ENCODE data around the gene USP46.

The USP46 gene

DNA sequence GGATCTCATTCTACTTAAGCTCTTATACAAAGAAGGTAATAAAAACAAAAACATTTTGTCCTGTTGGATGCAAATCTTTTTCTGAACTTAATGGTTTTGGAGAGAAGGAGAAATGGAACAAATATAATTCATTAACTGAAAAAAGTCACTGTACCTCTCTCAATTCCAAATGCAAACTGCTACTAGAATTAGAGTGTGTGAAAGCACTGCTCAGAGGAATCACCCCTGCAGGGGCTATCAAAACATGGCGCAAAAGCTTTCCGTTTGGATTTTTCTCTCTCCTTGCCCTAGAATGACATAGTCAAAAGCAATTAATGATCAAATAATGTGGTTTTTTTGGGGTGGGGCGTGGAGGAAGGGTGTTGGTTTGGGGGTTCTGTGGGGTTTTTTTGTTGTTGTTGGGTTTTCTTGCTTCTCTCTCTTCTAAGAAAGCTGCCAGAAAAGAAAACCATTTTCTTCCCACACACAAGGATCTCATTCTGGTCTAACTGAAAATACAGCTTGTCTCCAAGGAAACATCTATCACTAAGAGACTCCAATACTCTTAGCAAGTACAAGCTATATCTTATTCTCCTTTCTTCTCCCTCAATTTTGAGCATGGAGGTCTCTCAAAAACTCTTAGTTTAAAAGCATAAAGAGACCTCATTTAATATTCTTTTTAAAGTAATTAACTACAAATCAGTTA, 41.6 kb downstream of the USP46 start:
- Histone ChIP-seq H3K27me3 (replicated peaks in 2 of 5; ENCODE audit: control insufficient read depth in 4 of 5, insufficient read depth in 5 of 5, low read length in 4 of 5) (no peaks in the 10 kb centered on the region), H3K36me3 (ENCODE audit: control insufficient read depth in 4 of 4, insufficient read depth in 4 of 4, low read length in 3 of 4) (peaks cover under 1 to 6% (median 2%) of the 10 kb centered on the region in 4 experiments), H3K4me1 (ENCODE audit: control extremely low read depth in 1 of 4, control insufficient read depth in 4 of 4, insufficient read depth in 4 of 4, low read length in 3 of 4) (no peaks in the 10 kb centered on the region), H3K27ac (ENCODE audit: insufficient read depth in 1 of 2, low read depth in 1 of 2, low read length in 2 of 2, poor library complexity in 1 of 2, severe bottlenecking in 2 of 2) (no peak overlapping the region), H3K9me3 (ENCODE audit: control extremely low read depth in 1 of 5, control insufficient read depth in 4 of 5, insufficient read depth in 2 of 5, low read depth in 1 of 5, low read length in 4 of 5) (peaks cover 0 to 1% (median 0%) of the 10 kb centered on the region in 5 experiments), H3K4me3 (ENCODE audit: control insufficient read depth in 1 of 7, extremely low read depth in 1 of 7, insufficient read depth in 4 of 7, low read depth in 2 of 7, low read length in 6 of 7) (no peak overlapping the region)
- POLR2A ChIA-PET = no interaction called here
- DNase-seq = peak in 2 of 3 donors; percentile 4
- CTCF ChIA-PET = interaction anchor here (0.6 to 1.3 kb wide), 5 partner anchors 23 to 365 kb away, joined by 3 to 5 read pairs (median 3); no protein-coding TSS in a partner anchor
- 79% methylated on average over 2 of the region's 3 CpGs for WGBS (ENCODE audit: insufficient coverage)

DNA sequence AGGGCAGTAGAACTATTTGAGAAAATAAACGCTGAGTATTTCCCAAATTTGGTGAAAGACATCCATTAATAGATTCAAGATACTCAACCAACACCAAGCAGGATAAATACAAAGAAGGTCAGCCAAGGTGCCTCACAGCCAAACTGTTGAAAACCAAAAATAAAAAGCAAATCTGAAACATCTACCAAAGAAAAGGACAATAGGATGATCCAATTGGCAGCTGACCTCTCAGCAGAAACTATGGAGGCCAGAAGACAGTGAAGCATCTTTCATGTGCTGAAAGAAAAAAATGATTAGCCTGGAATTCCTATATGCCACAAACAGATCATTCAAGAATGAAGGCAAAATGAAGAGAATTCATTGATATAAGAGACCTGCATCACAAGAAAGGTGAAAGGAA, 44.9 kb downstream of the USP46 start:
- H3K4me1 ChIP-seq (ENCODE audit: control extremely low read depth in 1 of 4, control insufficient read depth in 4 of 4, insufficient read depth in 4 of 4, low read length in 3 of 4) = no peaks in the 10 kb centered on the region
- peaks cover 0 to 3% (median 0%) of the 10 kb centered on the region in 5 experiments for H3K9me3 ChIP-seq (ENCODE audit: control extremely low read depth in 1 of 5, control insufficient read depth in 4 of 5, insufficient read depth in 2 of 5, low read depth in 1 of 5, low read length in 4 of 5)
- H3K4me3 ChIP-seq (ENCODE audit: control insufficient read depth in 1 of 7, extremely low read depth in 1 of 7, insufficient read depth in 4 of 7, low read depth in 2 of 7, low read length in 6 of 7) = no peak overlapping the region
- DNase-seq = no peak
- ChIA-PET POLR2A (no interaction called here), CTCF (no interaction called here)
- no CpG with 5 or more reads among the region's 1 CpG for WGBS (ENCODE audit: insufficient coverage)
- H3K27me3 ChIP-seq (replicated peaks in 2 of 5; ENCODE audit: control insufficient read depth in 4 of 5, insufficient read depth in 5 of 5, low read length in 4 of 5) = no peaks in the 10 kb centered on the region
- peaks cover 0 to 19% (median 11%) of the 10 kb centered on the region in 4 experiments for H3K36me3 ChIP-seq (ENCODE audit: control insufficient read depth in 4 of 4, insufficient read depth in 4 of 4, low read length in 3 of 4)
- H3K27ac ChIP-seq (ENCODE audit: insufficient read depth in 1 of 2, low read depth in 1 of 2, low read length in 2 of 2, poor library complexity in 1 of 2, severe bottlenecking in 2 of 2) = no peak overlapping the region

DNA sequence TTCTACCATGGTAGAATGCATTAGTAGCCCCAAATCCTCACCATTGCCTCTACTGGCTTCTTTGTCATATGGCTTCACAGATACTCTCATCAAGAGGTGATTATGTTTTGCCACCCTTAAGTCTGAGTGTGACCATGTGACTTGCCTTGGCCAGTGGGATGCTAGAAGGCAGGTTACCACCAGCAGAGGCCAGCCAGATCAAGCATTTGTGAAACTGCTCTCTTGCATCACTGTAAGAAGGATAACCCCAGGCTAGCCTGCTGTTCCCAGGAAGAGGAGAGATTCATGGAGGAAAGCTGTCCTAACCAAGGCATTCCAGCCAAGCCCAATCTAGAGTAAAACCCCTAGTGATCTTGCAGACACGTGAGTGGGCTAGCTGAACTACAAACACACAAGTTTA, 46.8 kb downstream of the USP46 start:
- ChIA-PET CTCF (interaction anchor here (0.7 to 0.9 kb wide), 2 partner anchors 266 to 1402 kb away, joined by 3 to 4 read pairs; no protein-coding TSS in a partner anchor), POLR2A (no interaction called here)
- H3K4me1 ChIP-seq (ENCODE audit: control extremely low read depth in 1 of 4, control insufficient read depth in 4 of 4, insufficient read depth in 4 of 4, low read length in 3 of 4) = no peaks in the 10 kb centered on the region
- no CpG with 5 or more reads among the region's 1 CpG for WGBS (ENCODE audit: insufficient coverage)
- peaks cover 0 to 3% (median 0%) of the 10 kb centered on the region in 5 experiments for H3K9me3 ChIP-seq (ENCODE audit: control extremely low read depth in 1 of 5, control insufficient read depth in 4 of 5, insufficient read depth in 2 of 5, low read depth in 1 of 5, low read length in 4 of 5)
- H3K36me3 ChIP-seq (ENCODE audit: control insufficient read depth in 4 of 4, insufficient read depth in 4 of 4, low read length in 3 of 4) = peaks cover 2 to 30% (median 23%) of the 10 kb centered on the region in 4 experiments
- H3K4me3 ChIP-seq (ENCODE audit: control insufficient read depth in 1 of 7, extremely low read depth in 1 of 7, insufficient read depth in 4 of 7, low read depth in 2 of 7, low read length in 6 of 7) = no peak overlapping the region
- no peak overlapping the region for H3K27ac ChIP-seq (ENCODE audit: insufficient read depth in 1 of 2, low read depth in 1 of 2, low read length in 2 of 2, poor library complexity in 1 of 2, severe bottlenecking in 2 of 2)
- H3K27me3 ChIP-seq (replicated peaks in 2 of 5; ENCODE audit: control insufficient read depth in 4 of 5, insufficient read depth in 5 of 5, low read length in 4 of 5) = no peaks in the 10 kb centered on the region
- DNase-seq = no peak

DNA sequence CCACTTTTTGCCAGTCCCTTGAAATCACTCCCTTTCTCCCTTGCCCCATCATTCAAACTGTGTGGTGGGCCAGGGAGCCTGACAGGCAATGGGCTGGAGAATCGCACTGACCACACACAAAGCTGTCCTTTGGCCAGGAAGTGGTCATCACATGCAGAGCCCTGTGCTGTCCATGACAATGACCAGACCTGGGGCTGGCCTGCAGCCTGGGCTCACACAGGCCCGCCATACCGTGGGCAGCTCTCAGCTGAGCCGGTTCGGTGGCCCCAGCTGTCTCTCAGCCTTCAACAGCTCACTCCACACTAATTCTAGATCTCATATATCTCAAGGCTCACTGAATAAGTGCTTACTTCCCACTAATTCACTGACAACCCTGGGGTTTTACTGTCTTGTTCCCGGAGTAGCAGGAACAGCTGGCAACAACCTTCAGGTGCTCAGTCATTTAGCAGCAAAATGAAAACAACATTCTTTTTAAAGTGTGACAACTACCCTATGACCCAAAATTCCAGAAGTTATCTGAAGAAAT, 48.0 kb downstream of the USP46 start:
- Histone ChIP-seq H3K27ac (ENCODE audit: insufficient read depth in 1 of 2, low read depth in 1 of 2, low read length in 2 of 2, poor library complexity in 1 of 2, severe bottlenecking in 2 of 2) (no peak overlapping the region), H3K27me3 (replicated peaks in 2 of 5; ENCODE audit: control insufficient read depth in 4 of 5, insufficient read depth in 5 of 5, low read length in 4 of 5) (no peaks in the 10 kb centered on the region), H3K36me3 (ENCODE audit: control insufficient read depth in 4 of 4, insufficient read depth in 4 of 4, low read length in 3 of 4) (peaks cover 2 to 39% (median 31%) of the 10 kb centered on the region in 4 experiments), H3K9me3 (ENCODE audit: control extremely low read depth in 1 of 5, control insufficient read depth in 4 of 5, insufficient read depth in 2 of 5, low read depth in 1 of 5, low read length in 4 of 5) (peaks cover 0 to 3% (median 0%) of the 10 kb centered on the region in 5 experiments), H3K4me1 (ENCODE audit: control extremely low read depth in 1 of 4, control insufficient read depth in 4 of 4, insufficient read depth in 4 of 4, low read length in 3 of 4) (no peaks in the 10 kb centered on the region), H3K4me3 (ENCODE audit: control insufficient read depth in 1 of 7, extremely low read depth in 1 of 7, insufficient read depth in 4 of 7, low read depth in 2 of 7, low read length in 6 of 7) (no peak overlapping the region)
- CTCF ChIA-PET = no interaction called here
- DNase-seq = no peak
- 96% methylated on average over 5 of the region's 6 CpGs for WGBS (ENCODE audit: insufficient coverage)
- POLR2A ChIA-PET = no interaction called here

DNA sequence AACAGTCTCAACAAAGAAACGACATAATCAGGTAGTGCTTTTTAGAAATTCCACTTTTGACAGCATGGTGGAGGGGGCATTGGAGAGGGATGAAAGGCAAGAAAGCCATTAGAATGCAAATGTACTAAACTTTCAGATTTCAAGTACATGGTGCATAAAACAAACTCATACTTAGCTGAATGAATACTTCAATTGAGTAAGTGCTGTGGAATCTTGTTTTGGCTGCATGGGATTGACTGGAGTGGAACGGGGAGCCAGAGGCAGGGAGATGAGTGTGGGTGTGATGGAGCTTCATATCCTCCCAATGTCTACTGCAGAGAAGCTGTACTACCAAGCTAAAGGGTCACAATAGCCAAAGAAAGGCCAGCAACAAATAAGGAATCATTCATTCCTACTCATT, 52.4 kb downstream of the USP46 start:
- Histone ChIP-seq H3K27ac (ENCODE audit: insufficient read depth in 1 of 2, low read depth in 1 of 2, low read length in 2 of 2, poor library complexity in 1 of 2, severe bottlenecking in 2 of 2) (no peak overlapping the region), H3K4me1 (ENCODE audit: control extremely low read depth in 1 of 4, control insufficient read depth in 4 of 4, insufficient read depth in 4 of 4, low read length in 3 of 4) (no peaks in the 10 kb centered on the region), H3K36me3 (ENCODE audit: control insufficient read depth in 4 of 4, insufficient read depth in 4 of 4, low read length in 3 of 4) (peaks cover 5 to 51% (median 40%) of the 10 kb centered on the region in 4 experiments), H3K9me3 (ENCODE audit: control extremely low read depth in 1 of 5, control insufficient read depth in 4 of 5, insufficient read depth in 2 of 5, low read depth in 1 of 5, low read length in 4 of 5) (peaks cover 0 to 3% (median 0%) of the 10 kb centered on the region in 5 experiments), H3K27me3 (replicated peaks in 2 of 5; ENCODE audit: control insufficient read depth in 4 of 5, insufficient read depth in 5 of 5, low read length in 4 of 5) (no peaks in the 10 kb centered on the region), H3K4me3 (ENCODE audit: control insufficient read depth in 1 of 7, extremely low read depth in 1 of 7, insufficient read depth in 4 of 7, low read depth in 2 of 7, low read length in 6 of 7) (no peak overlapping the region)
- no CpG with 5 or more reads among the region's 2 CpGs for WGBS (ENCODE audit: insufficient coverage)
- POLR2A ChIA-PET = no interaction called here
- no peak for DNase-seq
- CTCF ChIA-PET = no interaction called here

DNA sequence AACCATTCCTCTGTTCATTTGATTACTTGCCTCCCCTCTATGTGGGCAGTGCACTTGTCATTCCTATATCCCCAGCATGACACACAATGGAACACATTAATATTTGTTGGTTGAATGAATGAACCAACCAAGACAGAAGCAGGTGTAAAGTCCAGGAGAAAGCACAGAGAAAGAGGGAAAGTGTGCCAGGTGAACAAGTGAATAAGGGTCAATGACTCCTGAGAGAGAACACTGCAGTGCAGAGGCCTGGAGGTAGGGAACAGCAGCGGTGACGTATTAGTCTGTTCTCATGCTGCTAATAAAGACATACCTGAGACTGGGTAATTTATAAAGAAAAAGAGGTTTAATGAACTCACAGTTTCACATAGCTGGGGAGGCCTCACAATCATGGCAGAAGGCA, 53.1 kb downstream of the USP46 start:
- no peak overlapping the region for H3K27ac ChIP-seq (ENCODE audit: insufficient read depth in 1 of 2, low read depth in 1 of 2, low read length in 2 of 2, poor library complexity in 1 of 2, severe bottlenecking in 2 of 2)
- H3K4me1 ChIP-seq (ENCODE audit: control extremely low read depth in 1 of 4, control insufficient read depth in 4 of 4, insufficient read depth in 4 of 4, low read length in 3 of 4) = no peaks in the 10 kb centered on the region
- ChIA-PET CTCF (no interaction called here), POLR2A (no interaction called here)
- peaks cover 5 to 53% (median 41%) of the 10 kb centered on the region in 4 experiments for H3K36me3 ChIP-seq (ENCODE audit: control insufficient read depth in 4 of 4, insufficient read depth in 4 of 4, low read length in 3 of 4)
- 100% methylated on average over 2 of the region's 2 CpGs for WGBS (ENCODE audit: insufficient coverage)
- peaks cover 0 to 3% (median 0%) of the 10 kb centered on the region in 5 experiments for H3K9me3 ChIP-seq (ENCODE audit: control extremely low read depth in 1 of 5, control insufficient read depth in 4 of 5, insufficient read depth in 2 of 5, low read depth in 1 of 5, low read length in 4 of 5)
- no peaks in the 10 kb centered on the region for H3K27me3 ChIP-seq (replicated peaks in 2 of 5; ENCODE audit: control insufficient read depth in 4 of 5, insufficient read depth in 5 of 5, low read length in 4 of 5)
- DNase-seq = no peak
- H3K4me3 ChIP-seq (ENCODE audit: control insufficient read depth in 1 of 7, extremely low read depth in 1 of 7, insufficient read depth in 4 of 7, low read depth in 2 of 7, low read length in 6 of 7) = no peak overlapping the region

DNA sequence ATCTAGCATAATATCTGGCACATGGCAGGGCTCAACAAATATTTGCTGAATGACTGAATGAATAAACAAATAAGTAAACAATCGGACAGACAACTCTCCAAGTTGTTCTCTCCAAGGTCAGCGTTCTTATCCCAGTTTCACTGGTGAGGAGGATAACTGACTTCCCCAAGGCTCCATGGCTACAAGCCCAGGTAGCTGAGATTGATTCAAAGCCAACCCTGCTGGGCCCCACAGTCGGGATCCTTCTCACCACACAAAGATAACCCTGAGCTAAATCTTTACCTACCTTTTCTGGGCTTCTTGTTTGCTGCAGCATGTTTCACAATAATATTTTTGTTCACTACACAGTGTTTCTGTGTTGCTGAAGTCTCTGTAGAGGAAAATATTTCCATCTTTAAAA, 54.9 kb downstream of the USP46 start:
- ChIA-PET CTCF (no interaction called here), POLR2A (no interaction called here)
- DNase-seq = no peak
- no peak overlapping the region for H3K27ac ChIP-seq (ENCODE audit: insufficient read depth in 1 of 2, low read depth in 1 of 2, low read length in 2 of 2, poor library complexity in 1 of 2, severe bottlenecking in 2 of 2)
- no peaks in the 10 kb centered on the region for H3K4me1 ChIP-seq (ENCODE audit: control extremely low read depth in 1 of 4, control insufficient read depth in 4 of 4, insufficient read depth in 4 of 4, low read length in 3 of 4)
- no peaks in the 10 kb centered on the region for H3K27me3 ChIP-seq (replicated peaks in 2 of 5; ENCODE audit: control insufficient read depth in 4 of 5, insufficient read depth in 5 of 5, low read length in 4 of 5)
- no peaks in the 10 kb centered on the region for H3K9me3 ChIP-seq (ENCODE audit: control extremely low read depth in 1 of 5, control insufficient read depth in 4 of 5, insufficient read depth in 2 of 5, low read depth in 1 of 5, low read length in 4 of 5)
- peaks cover 5 to 54% (median 41%) of the 10 kb centered on the region in 4 experiments for H3K36me3 ChIP-seq (ENCODE audit: control insufficient read depth in 4 of 4, insufficient read depth in 4 of 4, low read length in 3 of 4)
- no peak overlapping the region for H3K4me3 ChIP-seq (ENCODE audit: control insufficient read depth in 1 of 7, extremely low read depth in 1 of 7, insufficient read depth in 4 of 7, low read depth in 2 of 7, low read length in 6 of 7)
- 100% methylated on average over 2 of the region's 3 CpGs for WGBS (ENCODE audit: insufficient coverage)

Measured in common myeloid progenitor, CD34-positive (primary cell).